CMK (cell line): Measurements from ENCODE around the gene ZDHHC19.
"Not testable (repeated sequence)": the region's sequence is repeated elsewhere in the genome, so short reads cannot be mapped to it uniquely, and the experiment has no call there.

Experiments
- DNase-seq: peaks from one replicate; pipeline ENCODE4 v3.0.0-alpha.2; 2010; ENCODE audit warnings: low read depth

Gene ZDHHC19

GRCh38 chr3:196202516-196202970 lies 8.7 kb downstream of the ZDHHC19 start:
- DNase-seq = peak; percentile 58

- no peak for DNase-seq
Measured at GRCh38 chr3:196198771-196199753, 12.1 kb downstream of the ZDHHC19 start.

DNA sequence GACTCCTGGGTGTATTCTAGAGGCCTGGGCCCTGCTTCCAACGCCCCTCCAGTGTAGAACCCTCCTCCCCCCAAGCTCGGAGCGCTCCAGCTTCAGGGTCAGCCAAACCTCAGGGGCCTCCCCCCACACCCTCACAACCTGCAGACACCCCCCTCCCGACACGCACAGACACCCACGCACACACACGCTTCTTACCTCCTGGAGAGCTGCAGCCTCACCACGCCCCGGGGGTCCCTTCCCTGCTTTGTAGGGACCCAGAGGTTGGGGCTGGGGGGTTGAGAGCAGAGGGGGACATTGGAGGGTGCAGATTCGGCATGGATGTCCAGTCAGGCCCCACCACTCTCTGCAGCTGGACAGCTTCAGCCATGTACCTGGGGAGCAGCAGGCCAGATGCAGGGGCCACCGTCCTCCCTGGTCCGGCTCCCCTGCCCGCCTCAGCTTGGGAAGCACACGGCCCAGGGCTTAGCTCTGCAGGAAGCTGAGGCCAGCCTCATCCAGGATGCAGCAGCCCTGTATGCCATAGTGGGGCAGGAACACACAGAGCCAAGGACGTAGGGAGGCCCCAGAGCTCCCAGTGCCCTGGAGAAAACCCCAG lies 13.0 kb downstream of the ZDHHC19 start:
- no peak for DNase-seq

- no peak for DNase-seq
Measured at GRCh38 chr3:196197524-196197923, 13.7 kb downstream of the ZDHHC19 start.

DNA sequence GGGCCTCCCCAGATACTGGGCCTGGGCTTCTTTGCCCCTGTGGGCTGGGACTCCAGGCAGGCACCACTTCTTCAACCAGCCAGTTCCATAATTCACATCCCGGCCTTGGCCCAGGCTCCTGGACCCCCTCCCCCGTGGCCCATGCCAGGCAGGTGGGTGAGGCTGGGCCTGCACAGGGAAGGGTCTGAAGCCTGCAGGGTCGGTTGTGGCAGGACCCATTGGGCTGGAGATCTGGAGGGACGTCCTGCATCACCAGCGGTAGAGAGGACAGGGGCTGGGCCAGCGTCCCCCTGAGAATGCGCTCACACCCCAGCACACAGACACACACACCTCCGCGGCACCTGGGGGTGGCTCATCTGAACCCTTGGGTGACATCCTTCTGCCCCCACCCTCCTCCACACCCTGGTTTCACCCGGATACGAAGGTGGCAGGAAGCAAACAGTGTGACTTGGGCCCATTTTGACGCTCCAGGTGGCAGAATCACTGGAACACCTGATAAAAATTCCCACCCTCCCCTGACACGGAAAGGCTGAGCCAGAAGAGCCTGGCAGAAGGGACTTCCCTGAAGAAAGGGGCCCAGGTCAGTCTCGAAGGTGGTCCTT lies 15.4 kb downstream of the ZDHHC19 start:
- DNase-seq = no peak

- no peak for DNase-seq
Measured at GRCh38 chr3:196194542-196194915, 16.7 kb downstream of the ZDHHC19 start.

GRCh38 chr3:196193736-196194541 lies 17.3 kb downstream of the ZDHHC19 start:
- peak; percentile 75 for DNase-seq

DNA sequence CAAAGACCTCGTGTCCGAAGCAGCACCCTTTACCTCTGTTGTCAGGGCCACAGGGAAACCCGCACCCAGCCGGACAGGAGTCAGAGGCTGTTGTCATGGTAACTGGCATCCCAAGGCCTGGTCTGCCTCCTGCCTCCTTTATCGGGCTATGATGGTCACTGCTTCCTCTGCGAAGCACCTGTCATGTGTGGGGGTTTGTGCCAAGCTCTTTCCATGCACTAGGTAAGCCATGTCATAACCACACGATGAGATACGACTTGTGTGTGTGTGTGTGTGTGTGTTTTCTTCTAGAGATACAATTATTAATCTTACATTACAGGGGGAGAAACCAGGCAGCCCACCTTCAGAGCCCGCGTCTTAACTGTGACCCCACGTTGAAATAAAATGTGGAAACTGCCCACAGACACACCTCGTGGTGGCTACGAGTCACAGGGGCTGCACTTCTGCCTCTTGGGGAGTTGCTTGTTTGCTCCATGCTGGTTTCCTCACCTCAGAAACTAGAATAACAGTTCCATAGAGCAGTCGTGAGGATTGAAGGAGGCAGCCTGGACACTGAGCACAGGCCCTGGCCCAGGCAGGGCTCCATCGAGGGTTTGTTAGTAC lies 18.0 kb downstream of the ZDHHC19 start:
- no peak for DNase-seq

GRCh38 chr3:196192524-196193051 lies 18.6 kb downstream of the ZDHHC19 start:
- no peak for DNase-seq

DNA sequence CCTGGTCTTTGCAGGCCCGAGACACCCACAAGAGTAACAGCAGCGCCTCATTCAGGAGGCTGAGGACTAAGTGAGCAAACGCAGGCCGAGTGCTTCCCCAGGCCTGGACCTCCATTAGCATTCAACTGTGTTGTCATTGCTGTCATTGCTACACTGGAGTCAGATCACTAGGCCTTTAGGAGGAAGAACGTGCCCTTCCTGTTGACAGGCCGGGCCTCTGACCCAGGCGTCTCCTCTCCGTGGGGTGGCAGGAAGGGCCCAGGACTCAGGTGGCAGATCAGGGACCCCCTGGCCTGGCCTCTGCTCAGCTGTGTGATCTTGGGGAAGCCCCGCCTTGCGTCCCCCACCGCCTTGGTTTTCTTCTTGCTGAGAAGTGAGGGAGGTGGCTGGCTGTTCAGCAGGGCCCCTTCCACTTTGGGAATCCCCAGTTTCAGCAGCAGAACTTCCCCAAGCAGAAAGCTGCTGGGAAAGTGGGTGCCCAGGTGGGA lies 19.1 kb downstream of the ZDHHC19 start:
- DNase-seq = no peak

DNA sequence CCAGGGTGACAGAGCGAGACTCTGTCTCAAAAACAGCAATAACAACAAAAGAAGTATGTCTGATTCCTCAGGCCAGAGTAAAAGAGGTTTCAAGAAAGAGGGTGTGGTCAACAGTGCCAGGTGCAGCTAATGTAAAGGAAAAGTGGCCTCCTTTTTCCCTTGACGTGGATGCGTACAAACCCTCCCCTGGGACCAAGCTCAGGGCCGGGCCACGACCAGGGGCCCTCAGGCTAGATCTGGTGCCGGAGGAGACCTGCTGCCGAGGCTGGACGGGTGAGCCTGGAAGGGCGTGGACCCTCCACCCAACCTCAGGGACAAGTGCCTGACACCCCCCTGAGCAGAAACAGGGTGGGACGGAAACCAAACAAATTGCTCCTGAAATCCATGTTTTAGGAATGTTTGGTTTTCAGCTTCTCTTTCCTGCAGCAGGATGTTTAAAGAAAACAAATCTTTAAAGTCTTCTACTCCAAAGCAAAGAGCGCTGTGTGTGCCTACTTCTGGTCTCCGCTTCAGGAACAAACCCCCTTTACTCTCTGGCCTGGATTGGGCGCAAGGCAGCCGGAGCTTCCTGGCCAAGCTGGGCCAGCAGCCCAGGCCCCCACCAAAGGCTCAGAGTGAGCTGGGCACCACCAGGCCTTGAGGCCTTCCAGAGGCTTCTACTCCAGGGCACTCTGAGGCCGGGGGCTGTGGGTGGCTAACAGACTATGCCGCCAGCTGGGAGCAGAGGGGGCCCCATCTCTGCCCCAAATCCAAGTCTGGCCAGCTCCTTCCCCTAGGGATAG lies 21.4 kb downstream of the ZDHHC19 start:
- no peak for DNase-seq

- peak; percentile 59 for DNase-seq
Measured at GRCh38 chr3:196186651-196187573, 24.3 kb downstream of the ZDHHC19 start.

DNA sequence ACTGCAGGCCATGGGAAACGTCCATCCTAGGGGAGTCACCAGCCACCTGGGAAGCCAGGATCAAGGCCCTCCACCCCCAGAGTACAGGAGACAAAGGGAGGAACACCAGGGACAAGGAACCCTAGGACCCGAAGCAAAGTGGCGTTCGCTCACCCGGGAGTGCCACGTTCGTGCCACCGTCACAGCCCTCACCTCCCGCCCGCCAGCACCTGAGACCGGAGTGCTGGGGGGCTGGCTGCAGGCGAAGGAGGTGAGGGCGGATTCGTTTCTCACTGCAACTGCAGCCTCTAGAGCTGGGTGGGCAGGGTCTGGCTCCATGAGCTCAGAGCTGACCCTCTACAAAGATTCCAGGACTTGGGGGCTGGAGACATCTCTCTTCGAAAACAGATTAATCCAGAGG lies 26.3 kb downstream of the ZDHHC19 start:
- DNase-seq = no peak

DNA sequence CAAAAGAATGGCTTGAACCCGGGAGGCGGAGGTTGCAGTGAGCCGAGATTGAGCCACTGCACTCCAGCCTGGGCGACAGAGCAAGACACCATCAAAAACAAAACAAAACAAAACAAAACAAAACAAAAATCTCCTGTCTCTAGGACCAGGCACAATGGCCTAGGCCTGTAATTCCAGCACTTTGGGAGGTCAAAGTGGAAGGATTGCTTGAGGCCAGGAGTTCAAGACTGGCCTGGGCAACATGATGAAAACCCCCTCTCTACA lies 27.1 kb downstream of the ZDHHC19 start:
- not testable (repeated sequence) for DNase-seq

DNA sequence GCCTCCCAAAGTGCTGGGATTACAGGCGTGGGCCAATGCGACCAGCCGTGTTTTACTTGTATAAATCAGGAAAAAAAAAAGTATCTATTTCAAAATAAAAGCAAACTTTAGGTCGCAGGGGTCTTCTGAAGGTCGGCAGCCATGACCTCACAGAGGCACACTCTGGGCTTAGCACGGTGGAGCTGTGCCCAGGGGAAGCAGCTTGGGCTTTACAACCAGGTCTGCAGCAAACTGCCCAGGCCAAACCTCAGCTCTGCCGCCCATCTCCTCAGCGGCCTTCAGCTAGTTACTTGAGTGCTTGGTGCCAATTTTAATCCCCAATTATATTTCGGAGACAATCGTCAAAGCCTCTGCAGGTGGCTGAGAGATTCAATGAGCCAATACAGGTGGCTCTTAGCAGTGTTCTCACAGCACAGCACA lies 30.1 kb downstream of the ZDHHC19 start:
- DNase-seq = no peak

- no peak for DNase-seq
Measured at GRCh38 chr3:196180346-196180745, 30.9 kb downstream of the ZDHHC19 start.

GRCh38 chr3:196179380-196180308 lies 31.6 kb downstream of the ZDHHC19 start:
- DNase-seq = no peak

- no peak for DNase-seq
Measured at GRCh38 chr3:196178993-196179379, 32.2 kb downstream of the ZDHHC19 start.
